Esophagus muscularis mucosa (tissue), 4 donors: ENCODE data around the gene NRG2. TPM values are rescaled to one million over a fixed set of nuclear protein-coding genes. Genes with fewer than 3 reads are reported as not detected.

ENCODE experiments used
- DNase-seq: peaks from one replicate; pipeline ENCODE4 v3.0.0-alpha.2; 2017; ENCODE audit errors: extremely low spot score
- H3K27ac ChIP-seq, 4 donors: fragments of 200-600 bp; sonication (generic); replicated peaks in 1 of 4; 1 replicate in 3 of 4; 2 replicates in 1 of 4; pipeline ENCODE4 v1.5.1; 2016 to 2019; ENCODE audit warnings: mild to moderate bottlenecking in 1 of 4
- H3K27me3 ChIP-seq, 4 donors: fragments of 200-600 bp; sonication (generic); one replicate each; pipeline versions ENCODE4 v1.5.1 to v1.6.0; 2016 to 2019
- H3K36me3 ChIP-seq, 4 donors: fragments of 200-600 bp; sonication (generic); one replicate each; pipeline ENCODE4 v1.5.1; 2016 to 2019
- H3K4me1 ChIP-seq, 4 donors: fragments of 200-600 bp; sonication (generic); one replicate each; pipeline ENCODE4 v1.5.1; 2016 to 2019
- H3K4me3 ChIP-seq, 4 donors: fragments of 200-600 bp; sonication (generic); 1 replicate in 2 of 4; 2 replicates in 2 of 4; pipeline ENCODE4 v1.5.1; 2016 to 2019; ENCODE audit warnings: mild to moderate bottlenecking in 4 of 4, moderate library complexity in 1 of 4
- H3K9me3 ChIP-seq, 4 donors: fragments of 200-600 bp; sonication (generic); 1 replicate in 3 of 4; 2 replicates in 1 of 4; pipeline ENCODE4 v1.5.1; 2016 to 2019
- CTCF ChIP-seq, 3 experiments: fragments of 200-600 bp in 2 of 3; fragments of 450-650 bp in 1 of 3; sonication (generic) in 2 of 3; IDR thresholded peaks; one replicate each; pipeline ENCODE4 v1.5.1; 2017 to 2019; ENCODE audit warnings: antibody characterized with exemption in 3 of 3, mild to moderate bottlenecking in 2 of 3, moderate library complexity in 1 of 3
- EP300 ChIP-seq: sonication (generic); formaldehyde crosslinking; IDR thresholded peaks from one replicate; pipeline ENCODE4 v1.6.1; 2017; ENCODE audit warnings: antibody characterized with exemption
- POLR2A ChIP-seq: fragments of 450-650 bp; IDR thresholded peaks from one replicate; pipeline ENCODE4 v1.6.1; 2017; ENCODE audit warnings: antibody characterized with exemption, moderate library complexity, mild to moderate bottlenecking, low read depth
- POLR2AphosphoS5 ChIP-seq, 2 donors: sonication (generic); formaldehyde crosslinking; IDR thresholded peaks; one replicate each; pipeline ENCODE4 v1.6.1; 2017; ENCODE audit warnings: antibody characterized with exemption in 2 of 2
- WGBS: methylation state at CpG from one replicate; pipeline ENCODE4 v1.1.5; 2018; 5-methylcytosine and 5-hydroxymethylcytosine counted together
- intact Hi-C: fragments of 100-400 bp; cut with DNase I; formaldehyde crosslinking; loops from one replicate; pipeline ENCODE4 v1.15.1; 2023
- total RNA-seq, 4 donors: library from RNA; depleted of rRNA; stranded (reverse); fragments of >200 nt; gene quantifications; one replicate each; pipeline versions ENCODE4 v1.1.0 to v1.2.1, GENCODE V29; 2016

NRG2 gene
- total RNA-seq, 4 donors from 2014 or later = 2.8 to 5.0 (median 4.1) TPM

- Histone ChIP-seq H3K4me1 (peaks cover 20 to 27% (median 23%) of the 10 kb centered on the region in 4 donors), H3K36me3 (no peaks in the 10 kb centered on the region), H3K27me3 (peaks cover 0 to 36% (median 5%) of the 10 kb centered on the region in 4 donors), H3K9me3 (no peaks in the 10 kb centered on the region), H3K27ac (no peak overlapping the region), H3K4me3 (peak overlapping the region; percentile 55 to 66 (median 59))
- no peak for DNase-seq
- 0% methylated on average over 3 of the region's 17 CpGs for WGBS
- TF ChIP-seq CTCF (IDR thresholded peaks at IDR 0.05) (no peak), POLR2AphosphoS5 (IDR thresholded peaks at IDR 0.05) (no peak)
- intact Hi-C loops = no loop called here
Observed at GRCh38 chr5:139904566-139904815, 138.6 kb downstream of the NRG2 start.

GRCh38 chr5:139903795-139904565 lies 139.1 kb downstream of the NRG2 start:
- peaks cover 20 to 27% (median 23%) of the 10 kb centered on the region in 4 donors for H3K4me1 ChIP-seq
- TF ChIP-seq CTCF (IDR thresholded peaks at IDR 0.05) (no peak), POLR2A (no peak), POLR2AphosphoS5 (IDR thresholded peaks at IDR 0.05) (no peak), EP300 (no peak)
- under 1% methylated on average over 13 of the region's 89 CpGs for WGBS
- H3K27me3 ChIP-seq = peaks cover 0 to 36% (median 5%) of the 10 kb centered on the region in 4 donors
- H3K4me3 ChIP-seq = peak overlapping the region; percentile 55 to 66 (median 59)
- no peak overlapping the region for H3K27ac ChIP-seq
- no peaks in the 10 kb centered on the region for H3K9me3 ChIP-seq
- no peaks in the 10 kb centered on the region for H3K36me3 ChIP-seq
- DNase-seq = no peak
- intact Hi-C loops = no loop called here

GRCh38 chr5:139903450-139903794 lies 139.7 kb downstream of the NRG2 start:
- Histone ChIP-seq H3K27me3 (peaks cover 0 to 36% (median 5%) of the 10 kb centered on the region in 4 donors), H3K27ac (no peak overlapping the region), H3K4me1 (peaks cover 20 to 27% (median 23%) of the 10 kb centered on the region in 4 donors), H3K36me3 (no peaks in the 10 kb centered on the region), H3K4me3 (peak overlapping the region; percentile 55 to 66 (median 59)), H3K9me3 (no peaks in the 10 kb centered on the region)
- no peak for TF ChIP-seq EP300
- TF ChIP-seq POLR2A = no peak
- no peak for TF ChIP-seq POLR2AphosphoS5 (IDR thresholded peaks at IDR 0.05)
- no peak for TF ChIP-seq CTCF (IDR thresholded peaks at IDR 0.05)
- DNase-seq = no peak
- WGBS = 48% methylated on average over 14 of the region's 14 CpGs
- intact Hi-C loops = no loop called here

GRCh38 chr5:139901986-139902385 lies 141.1 kb downstream of the NRG2 start:
- Histone ChIP-seq H3K36me3 (no peaks in the 10 kb centered on the region), H3K9me3 (no peaks in the 10 kb centered on the region), H3K4me3 (no peak overlapping the region), H3K4me1 (peaks cover 20 to 27% (median 23%) of the 10 kb centered on the region in 4 donors), H3K27ac (no peak overlapping the region), H3K27me3 (peaks cover 0 to 36% (median 5%) of the 10 kb centered on the region in 4 donors)
- TF ChIP-seq CTCF (IDR thresholded peaks at IDR 0.05) (no peak), POLR2A (no peak)
- no peak for DNase-seq
- WGBS = 87% methylated on average over 2 of the region's 3 CpGs
- intact Hi-C loops = no loop called here

- Histone ChIP-seq H3K27me3 (peaks cover 0 to 36% (median 5%) of the 10 kb centered on the region in 4 donors), H3K36me3 (no peaks in the 10 kb centered on the region), H3K4me3 (no peak overlapping the region), H3K9me3 (no peaks in the 10 kb centered on the region), H3K27ac (no peak overlapping the region), H3K4me1 (peaks cover 20 to 33% (median 27%) of the 10 kb centered on the region in 4 donors)
- TF ChIP-seq POLR2A (no peak), CTCF (IDR thresholded peaks at IDR 0.05) (no peak), EP300 (no peak), POLR2AphosphoS5 (IDR thresholded peaks at IDR 0.05) (no peak)
- intact Hi-C loops = no loop called here
- 83% methylated on average over 2 of the region's 2 CpGs for WGBS
- no peak for DNase-seq
Observed at GRCh38 chr5:139901251-139901575, 141.9 kb downstream of the NRG2 start.
